Measurements from ENCODE around the gene IVNS1ABP. TPM values are rescaled to one million over a fixed set of nuclear protein-coding genes. Genes with fewer than 3 reads are reported as not detected.

The IVNS1ABP gene
- total and polyA plus RNA-seq, 2 experiments from 2014 or later: 73.5 to 162 TPM

DNA sequence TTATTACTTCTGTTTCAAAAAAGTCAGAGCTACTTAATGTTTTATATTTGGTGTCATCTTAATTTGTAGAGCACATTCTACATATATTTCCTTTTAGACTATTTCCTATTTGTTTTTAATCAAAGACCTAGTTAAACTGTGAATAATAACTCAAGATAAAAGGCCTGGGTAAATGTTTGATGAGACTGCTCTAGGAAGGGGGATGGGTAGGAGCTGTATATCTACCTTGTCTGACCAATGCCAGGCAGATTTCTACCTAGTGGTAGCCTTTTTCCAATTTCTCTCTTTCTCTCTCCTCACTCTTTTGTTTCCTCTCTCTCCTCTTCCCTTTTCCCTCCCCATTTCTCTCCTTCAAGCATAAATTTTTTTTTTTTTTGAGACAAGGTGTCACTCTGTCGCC lies 31.9 kb upstream of the IVNS1ABP start:
- no peak overlapping the region for H2AFZ ChIP-seq
- Mint-ChIP-seq H3K9me3 (no peaks in the 10 kb centered on the region), H3K27me3 (ENCODE audit: insufficient read depth, low read depth, poor library complexity) (peaks cover 2% of the 10 kb centered on the region), H3K4me3 (no peak overlapping the region), H3K27ac (no peak overlapping the region; the same call in 1 of the 2 replicates), H3K4me1 (peaks cover 10% of the 10 kb centered on the region), H3K36me3 (ENCODE audit: low read depth) (no peaks in the 10 kb centered on the region)
- no peaks in the 10 kb centered on the region for H4K20me1 ChIP-seq (replicated peaks; ENCODE audit: insufficient read depth)
- no peaks in the 10 kb centered on the region for H3K79me2 ChIP-seq (replicated peaks; ENCODE audit: insufficient read depth)
- TF ChIP-seq CREB1 (CRISPR knock-in tag; IDR thresholded peaks at IDR 0.05; ENCODE audit: low read depth): no peak
- TF ChIP-seq POLR2AphosphoS5 (IDR thresholded peaks at IDR 0.05; ENCODE audit: low read depth): no peak
- TF ChIP-seq, protein P1, sequence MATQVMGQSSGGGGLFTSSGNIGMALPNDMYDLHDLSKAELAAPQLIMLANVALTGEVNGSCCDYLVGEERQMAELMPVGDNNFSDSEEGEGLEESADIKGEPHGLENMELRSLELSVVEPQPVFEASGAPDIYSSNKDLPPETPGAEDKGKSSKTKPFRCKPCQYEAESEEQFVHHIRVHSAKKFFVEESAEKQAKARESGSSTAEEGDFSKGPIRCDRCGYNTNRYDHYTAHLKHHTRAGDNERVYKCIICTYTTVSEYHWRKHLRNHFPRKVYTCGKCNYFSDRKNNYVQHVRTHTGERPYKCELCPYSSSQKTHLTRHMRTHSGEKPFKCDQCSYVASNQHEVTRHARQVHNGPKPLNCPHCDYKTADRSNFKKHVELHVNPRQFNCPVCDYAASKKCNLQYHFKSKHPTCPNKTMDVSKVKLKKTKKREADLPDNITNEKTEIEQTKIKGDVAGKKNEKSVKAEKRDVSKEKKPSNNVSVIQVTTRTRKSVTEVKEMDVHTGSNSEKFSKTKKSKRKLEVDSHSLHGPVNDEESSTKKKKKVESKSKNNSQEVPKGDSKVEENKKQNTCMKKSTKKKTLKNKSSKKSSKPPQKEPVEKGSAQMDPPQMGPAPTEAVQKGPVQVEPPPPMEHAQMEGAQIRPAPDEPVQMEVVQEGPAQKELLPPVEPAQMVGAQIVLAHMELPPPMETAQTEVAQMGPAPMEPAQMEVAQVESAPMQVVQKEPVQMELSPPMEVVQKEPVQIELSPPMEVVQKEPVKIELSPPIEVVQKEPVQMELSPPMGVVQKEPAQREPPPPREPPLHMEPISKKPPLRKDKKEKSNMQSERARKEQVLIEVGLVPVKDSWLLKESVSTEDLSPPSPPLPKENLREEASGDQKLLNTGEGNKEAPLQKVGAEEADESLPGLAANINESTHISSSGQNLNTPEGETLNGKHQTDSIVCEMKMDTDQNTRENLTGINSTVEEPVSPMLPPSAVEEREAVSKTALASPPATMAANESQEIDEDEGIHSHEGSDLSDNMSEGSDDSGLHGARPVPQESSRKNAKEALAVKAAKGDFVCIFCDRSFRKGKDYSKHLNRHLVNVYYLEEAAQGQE (IDR thresholded peaks at IDR 0.05; ENCODE audit: unreplicated experiment): no peak
- no peak for TF ChIP-seq ZNF331 (CRISPR knock-in tag; IDR thresholded peaks at IDR 0.05; ENCODE audit: low read depth)
- no peak for TF ChIP-seq STAT1 (IDR thresholded peaks at IDR 0.05; ENCODE audit: unreplicated experiment)
- TF ChIP-seq CTCF (conservative IDR thresholded peaks at IDR 0.05; ENCODE audit: low read depth in 2 of 2): no peak
- no peak for TF ChIP-seq EZH2 (IDR thresholded peaks at IDR 0.05; ENCODE audit: low read depth, unreplicated experiment)
- TF ChIP-seq ETS1 (IDR thresholded peaks at IDR 0.05): no peak
- no peak for TF ChIP-seq EZH2phosphoT487 (IDR thresholded peaks at IDR 0.05; ENCODE audit: unreplicated experiment)
- no peak for TF ChIP-seq ZNF114 (CRISPR knock-in tag; IDR thresholded peaks at IDR 0.05)
- TF ChIP-seq, protein P2, sequence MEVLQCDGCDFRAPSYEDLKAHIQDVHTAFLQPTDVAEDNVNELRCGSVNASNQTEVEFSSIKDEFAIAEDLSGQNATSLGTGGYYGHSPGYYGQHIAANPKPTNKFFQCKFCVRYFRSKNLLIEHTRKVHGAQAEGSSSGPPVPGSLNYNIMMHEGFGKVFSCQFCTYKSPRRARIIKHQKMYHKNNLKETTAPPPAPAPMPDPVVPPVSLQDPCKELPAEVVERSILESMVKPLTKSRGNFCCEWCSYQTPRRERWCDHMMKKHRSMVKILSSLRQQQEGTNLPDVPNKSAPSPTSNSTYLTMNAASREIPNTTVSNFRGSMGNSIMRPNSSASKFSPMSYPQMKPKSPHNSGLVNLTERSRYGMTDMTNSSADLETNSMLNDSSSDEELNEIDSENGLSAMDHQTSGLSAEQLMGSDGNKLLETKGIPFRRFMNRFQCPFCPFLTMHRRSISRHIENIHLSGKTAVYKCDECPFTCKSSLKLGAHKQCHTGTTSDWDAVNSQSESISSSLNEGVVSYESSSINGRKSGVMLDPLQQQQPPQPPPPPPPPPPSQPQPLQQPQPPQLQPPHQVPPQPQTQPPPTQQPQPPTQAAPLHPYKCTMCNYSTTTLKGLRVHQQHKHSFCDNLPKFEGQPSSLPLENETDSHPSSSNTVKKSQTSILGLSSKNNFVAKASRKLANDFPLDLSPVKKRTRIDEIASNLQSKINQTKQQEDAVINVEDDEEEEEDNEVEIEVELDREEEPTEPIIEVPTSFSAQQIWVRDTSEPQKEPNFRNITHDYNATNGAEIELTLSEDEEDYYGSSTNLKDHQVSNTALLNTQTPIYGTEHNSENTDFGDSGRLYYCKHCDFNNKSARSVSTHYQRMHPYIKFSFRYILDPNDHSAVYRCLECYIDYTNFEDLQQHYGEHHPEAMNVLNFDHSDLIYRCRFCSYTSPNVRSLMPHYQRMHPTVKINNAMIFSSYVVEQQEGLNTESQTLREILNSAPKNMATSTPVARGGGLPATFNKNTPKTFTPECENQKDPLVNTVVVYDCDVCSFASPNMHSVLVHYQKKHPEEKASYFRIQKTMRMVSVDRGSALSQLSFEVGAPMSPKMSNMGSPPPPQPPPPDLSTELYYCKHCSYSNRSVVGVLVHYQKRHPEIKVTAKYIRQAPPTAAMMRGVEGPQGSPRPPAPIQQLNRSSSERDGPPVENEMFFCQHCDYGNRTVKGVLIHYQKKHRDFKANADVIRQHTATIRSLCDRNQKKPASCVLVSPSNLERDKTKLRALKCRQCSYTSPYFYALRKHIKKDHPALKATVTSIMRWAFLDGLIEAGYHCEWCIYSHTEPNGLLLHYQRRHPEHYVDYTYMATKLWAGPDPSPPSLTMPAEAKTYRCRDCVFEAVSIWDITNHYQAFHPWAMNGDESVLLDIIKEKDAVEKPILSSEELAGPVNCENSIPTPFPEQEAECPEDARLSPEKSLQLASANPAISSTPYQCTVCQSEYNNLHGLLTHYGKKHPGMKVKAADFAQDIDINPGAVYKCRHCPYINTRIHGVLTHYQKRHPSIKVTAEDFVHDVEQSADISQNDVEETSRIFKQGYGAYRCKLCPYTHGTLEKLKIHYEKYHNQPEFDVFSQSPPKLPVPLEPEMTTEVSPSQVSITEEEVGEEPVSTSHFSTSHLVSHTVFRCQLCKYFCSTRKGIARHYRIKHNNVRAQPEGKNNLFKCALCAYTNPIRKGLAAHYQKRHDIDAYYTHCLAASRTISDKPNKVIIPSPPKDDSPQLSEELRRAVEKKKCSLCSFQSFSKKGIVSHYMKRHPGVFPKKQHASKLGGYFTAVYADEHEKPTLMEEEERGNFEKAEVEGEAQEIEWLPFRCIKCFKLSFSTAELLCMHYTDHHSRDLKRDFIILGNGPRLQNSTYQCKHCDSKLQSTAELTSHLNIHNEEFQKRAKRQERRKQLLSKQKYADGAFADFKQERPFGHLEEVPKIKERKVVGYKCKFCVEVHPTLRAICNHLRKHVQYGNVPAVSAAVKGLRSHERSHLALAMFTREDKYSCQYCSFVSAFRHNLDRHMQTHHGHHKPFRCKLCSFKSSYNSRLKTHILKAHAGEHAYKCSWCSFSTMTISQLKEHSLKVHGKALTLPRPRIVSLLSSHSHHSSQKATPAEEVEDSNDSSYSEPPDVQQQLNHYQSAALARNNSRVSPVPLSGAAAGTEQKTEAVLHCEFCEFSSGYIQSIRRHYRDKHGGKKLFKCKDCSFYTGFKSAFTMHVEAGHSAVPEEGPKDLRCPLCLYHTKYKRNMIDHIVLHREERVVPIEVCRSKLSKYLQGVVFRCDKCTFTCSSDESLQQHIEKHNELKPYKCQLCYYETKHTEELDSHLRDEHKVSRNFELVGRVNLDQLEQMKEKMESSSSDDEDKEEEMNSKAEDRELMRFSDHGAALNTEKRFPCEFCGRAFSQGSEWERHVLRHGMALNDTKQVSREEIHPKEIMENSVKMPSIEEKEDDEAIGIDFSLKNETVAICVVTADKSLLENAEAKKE (CRISPR knock-in tag; IDR thresholded peaks at IDR 0.05): no peak
- no peak for TF ChIP-seq NANOG (IDR thresholded peaks at IDR 0.05; ENCODE audit: borderline replicate concordance)
- no peak for TF ChIP-seq JUNB (IDR thresholded peaks at IDR 0.05; ENCODE audit: unreplicated experiment)
- no peaks in the 10 kb centered on the region for H3K4me1 ChIP-seq (ENCODE audit: insufficient read depth)
- no peaks in the 10 kb centered on the region for H3K27me3 ChIP-seq (ENCODE audit: insufficient read depth)
- H3K4me3 ChIP-seq: no peak overlapping the region
- ATAC-seq (no peak), DNase-seq (ENCODE audit: low spot score) (no peak)
- H3K27ac ChIP-seq (ENCODE audit: low read depth): no peak overlapping the region
- no peaks in the 10 kb centered on the region for H3F3A ChIP-seq (replicated peaks; ENCODE audit: low read depth)
- H3K36me3 ChIP-seq (ENCODE audit: insufficient read depth): no peaks in the 10 kb centered on the region
- no peaks in the 10 kb centered on the region for H3K9me2 ChIP-seq (ENCODE audit: insufficient read depth)
- H3K4me2 ChIP-seq: no peak overlapping the region
